DOHH2 (cell line): ENCODE data around the gene USP6NL.

ENCODE experiments used
- EZH2phosphoT487 ChIP-seq: fragments of 200-600 bp; sonication (generic); IDR thresholded peaks from 2 replicates; pipeline ENCODE4 v1.6.1; 2017; ENCODE audit warnings: borderline replicate concordance, mild to moderate bottlenecking, antibody characterized with exemption, low read length, moderate library complexity, mixed read lengths
- TF ChIP-seq, protein P1 (sequence below): fragments of 200-600 bp; sonication (generic); IDR thresholded peaks from one replicate; pipeline ENCODE4 v1.5.1; 2014; ENCODE audit warnings: antibody characterized with exemption, mild to moderate bottlenecking, low read depth, low read length; ENCODE audit not compliant: poor library complexity, severe bottlenecking

DNA sequence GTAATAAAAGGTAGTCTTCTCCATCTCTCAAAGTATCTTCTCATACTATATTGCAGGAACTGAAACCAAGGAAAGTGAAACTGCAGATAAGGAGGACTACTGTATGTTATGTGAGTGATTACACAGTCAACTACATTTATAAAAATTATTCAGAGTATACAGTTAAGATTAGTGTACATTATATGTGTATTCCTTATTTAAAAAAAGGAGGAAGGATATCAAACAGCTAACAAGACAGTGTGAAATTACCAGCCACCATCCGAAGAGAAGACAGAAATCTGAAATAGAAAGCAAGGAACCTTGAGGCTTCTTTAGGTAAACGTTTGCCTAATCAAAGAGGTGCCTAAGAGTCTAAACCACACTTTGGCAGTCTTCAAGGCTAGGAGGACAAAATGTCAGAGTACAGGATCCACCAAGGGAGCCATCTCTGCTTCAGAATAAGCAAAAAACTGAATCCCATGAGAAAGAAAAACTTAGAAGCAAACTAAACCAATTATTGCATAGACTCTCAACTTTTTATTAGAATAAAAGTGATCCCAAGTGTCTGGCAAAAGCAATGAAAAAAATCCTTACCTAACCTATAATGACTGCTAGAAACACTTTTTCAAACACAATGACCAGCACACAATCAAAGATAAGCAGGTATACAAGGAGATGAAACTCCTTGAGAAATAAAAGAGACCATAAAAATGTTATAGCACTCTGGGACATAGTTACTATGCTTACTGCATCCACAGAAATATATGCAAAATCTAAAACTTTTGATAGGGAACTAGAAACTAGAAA, 6.4 kb downstream of the USP6NL start:
- TF ChIP-seq, protein P1, sequence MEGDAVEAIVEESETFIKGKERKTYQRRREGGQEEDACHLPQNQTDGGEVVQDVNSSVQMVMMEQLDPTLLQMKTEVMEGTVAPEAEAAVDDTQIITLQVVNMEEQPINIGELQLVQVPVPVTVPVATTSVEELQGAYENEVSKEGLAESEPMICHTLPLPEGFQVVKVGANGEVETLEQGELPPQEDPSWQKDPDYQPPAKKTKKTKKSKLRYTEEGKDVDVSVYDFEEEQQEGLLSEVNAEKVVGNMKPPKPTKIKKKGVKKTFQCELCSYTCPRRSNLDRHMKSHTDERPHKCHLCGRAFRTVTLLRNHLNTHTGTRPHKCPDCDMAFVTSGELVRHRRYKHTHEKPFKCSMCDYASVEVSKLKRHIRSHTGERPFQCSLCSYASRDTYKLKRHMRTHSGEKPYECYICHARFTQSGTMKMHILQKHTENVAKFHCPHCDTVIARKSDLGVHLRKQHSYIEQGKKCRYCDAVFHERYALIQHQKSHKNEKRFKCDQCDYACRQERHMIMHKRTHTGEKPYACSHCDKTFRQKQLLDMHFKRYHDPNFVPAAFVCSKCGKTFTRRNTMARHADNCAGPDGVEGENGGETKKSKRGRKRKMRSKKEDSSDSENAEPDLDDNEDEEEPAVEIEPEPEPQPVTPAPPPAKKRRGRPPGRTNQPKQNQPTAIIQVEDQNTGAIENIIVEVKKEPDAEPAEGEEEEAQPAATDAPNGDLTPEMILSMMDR, result no peak
- no peak for TF ChIP-seq EZH2phosphoT487
